ENCODE measurements around the gene ABLIM2. TPM values are rescaled to one million over a fixed set of nuclear protein-coding genes. Genes with fewer than 3 reads are reported as not detected.

ABLIM2 gene
- total and polyA plus RNA-seq, 3 donors from 2014 or later = 5.2 to 7.5 (median 6.9) TPM

DNA sequence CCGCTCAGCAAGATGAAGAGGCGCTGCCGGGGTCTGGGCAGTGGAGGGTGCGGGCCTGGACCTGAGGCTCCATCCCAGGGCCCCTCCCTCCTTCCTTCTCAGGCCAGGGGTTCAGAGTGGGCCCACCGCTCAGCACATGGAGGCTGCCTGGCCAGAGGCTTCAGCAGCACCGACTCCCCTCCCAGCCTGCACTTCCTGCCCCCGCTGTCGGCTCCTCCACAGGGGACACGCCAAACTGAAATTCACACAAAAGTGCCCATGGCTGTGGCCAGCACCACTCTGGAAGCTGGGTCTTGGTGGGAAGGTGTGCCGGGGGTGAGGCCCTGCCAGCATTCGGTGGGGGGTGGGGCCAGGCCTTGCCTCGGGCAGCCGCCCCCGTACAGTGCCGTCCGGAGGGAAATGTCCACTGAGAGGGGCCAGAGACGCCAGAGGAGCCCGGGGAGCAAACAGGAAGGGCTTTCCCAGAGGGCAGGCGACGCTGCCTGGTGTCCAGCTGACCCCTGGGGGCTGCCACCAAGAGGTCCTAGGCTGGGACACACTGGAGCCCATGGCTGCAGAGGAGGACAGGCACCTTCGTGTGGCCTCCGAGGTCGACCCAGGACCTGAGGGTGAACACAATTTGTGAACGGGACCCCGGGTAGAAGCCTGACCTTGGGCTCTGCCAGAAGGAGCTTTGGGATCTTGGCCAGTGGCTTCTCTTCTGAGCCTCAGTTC lies 134.4 kb downstream of the ABLIM2 start:
- no peak overlapping the region for H3K4me3 ChIP-seq
- no peaks in the 10 kb centered on the region for H3K36me3 ChIP-seq (ENCODE audit: low read depth, missing control alignments)
- no peak for DNase-seq
- no peaks in the 10 kb centered on the region for H3K9me3 ChIP-seq
- intact Hi-C loops (cut with DNase I; ENCODE audit: low total_unique reads) = no loop called here
- TF ChIP-seq POLR2A (IDR thresholded peaks at IDR 0.05) = no peak
- TF ChIP-seq, protein P1, sequence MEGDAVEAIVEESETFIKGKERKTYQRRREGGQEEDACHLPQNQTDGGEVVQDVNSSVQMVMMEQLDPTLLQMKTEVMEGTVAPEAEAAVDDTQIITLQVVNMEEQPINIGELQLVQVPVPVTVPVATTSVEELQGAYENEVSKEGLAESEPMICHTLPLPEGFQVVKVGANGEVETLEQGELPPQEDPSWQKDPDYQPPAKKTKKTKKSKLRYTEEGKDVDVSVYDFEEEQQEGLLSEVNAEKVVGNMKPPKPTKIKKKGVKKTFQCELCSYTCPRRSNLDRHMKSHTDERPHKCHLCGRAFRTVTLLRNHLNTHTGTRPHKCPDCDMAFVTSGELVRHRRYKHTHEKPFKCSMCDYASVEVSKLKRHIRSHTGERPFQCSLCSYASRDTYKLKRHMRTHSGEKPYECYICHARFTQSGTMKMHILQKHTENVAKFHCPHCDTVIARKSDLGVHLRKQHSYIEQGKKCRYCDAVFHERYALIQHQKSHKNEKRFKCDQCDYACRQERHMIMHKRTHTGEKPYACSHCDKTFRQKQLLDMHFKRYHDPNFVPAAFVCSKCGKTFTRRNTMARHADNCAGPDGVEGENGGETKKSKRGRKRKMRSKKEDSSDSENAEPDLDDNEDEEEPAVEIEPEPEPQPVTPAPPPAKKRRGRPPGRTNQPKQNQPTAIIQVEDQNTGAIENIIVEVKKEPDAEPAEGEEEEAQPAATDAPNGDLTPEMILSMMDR (IDR thresholded peaks at IDR 0.05) = no peak
- H3K27ac ChIP-seq = no peak overlapping the region
- H3K4me1 ChIP-seq = no peaks in the 10 kb centered on the region
- WGBS, 2 donors = 59 to 66% methylated on average over 6 to 25 of the region's 25 CpGs
- no peaks in the 10 kb centered on the region for H3K27me3 ChIP-seq

DNA sequence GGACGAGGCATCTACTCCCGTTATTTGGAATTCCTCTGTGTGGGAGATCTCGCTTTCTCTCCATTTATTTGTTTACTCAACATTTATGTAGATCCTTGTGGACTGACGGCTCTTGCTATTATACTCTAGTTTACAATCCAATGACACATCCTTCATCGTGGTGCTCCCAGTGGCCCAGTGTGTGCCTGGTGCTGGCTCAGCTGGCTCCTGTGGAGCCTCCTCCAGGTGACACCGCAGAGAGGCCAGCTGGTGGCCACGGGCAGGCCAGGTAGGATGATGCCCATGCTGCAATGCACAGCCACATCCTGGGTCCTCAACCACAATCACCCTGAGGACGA lies 134.9 kb downstream of the ABLIM2 start:
- Histone ChIP-seq H3K4me1 (no peaks in the 10 kb centered on the region), H3K27ac (no peak overlapping the region), H3K9me3 (no peaks in the 10 kb centered on the region), H3K4me3 (no peak overlapping the region), H3K27me3 (no peaks in the 10 kb centered on the region), H3K36me3 (ENCODE audit: low read depth, missing control alignments) (no peaks in the 10 kb centered on the region)
- no peak for TF ChIP-seq POLR2A (IDR thresholded peaks at IDR 0.05)
- TF ChIP-seq, protein P1 (IDR thresholded peaks at IDR 0.05) = no peak
- WGBS, 2 donors = 88 to 91% methylated on average over 5 to 8 of the region's 8 CpGs
- intact Hi-C loops (cut with DNase I; ENCODE audit: low total_unique reads) = no loop called here
- no peak for DNase-seq

DNA sequence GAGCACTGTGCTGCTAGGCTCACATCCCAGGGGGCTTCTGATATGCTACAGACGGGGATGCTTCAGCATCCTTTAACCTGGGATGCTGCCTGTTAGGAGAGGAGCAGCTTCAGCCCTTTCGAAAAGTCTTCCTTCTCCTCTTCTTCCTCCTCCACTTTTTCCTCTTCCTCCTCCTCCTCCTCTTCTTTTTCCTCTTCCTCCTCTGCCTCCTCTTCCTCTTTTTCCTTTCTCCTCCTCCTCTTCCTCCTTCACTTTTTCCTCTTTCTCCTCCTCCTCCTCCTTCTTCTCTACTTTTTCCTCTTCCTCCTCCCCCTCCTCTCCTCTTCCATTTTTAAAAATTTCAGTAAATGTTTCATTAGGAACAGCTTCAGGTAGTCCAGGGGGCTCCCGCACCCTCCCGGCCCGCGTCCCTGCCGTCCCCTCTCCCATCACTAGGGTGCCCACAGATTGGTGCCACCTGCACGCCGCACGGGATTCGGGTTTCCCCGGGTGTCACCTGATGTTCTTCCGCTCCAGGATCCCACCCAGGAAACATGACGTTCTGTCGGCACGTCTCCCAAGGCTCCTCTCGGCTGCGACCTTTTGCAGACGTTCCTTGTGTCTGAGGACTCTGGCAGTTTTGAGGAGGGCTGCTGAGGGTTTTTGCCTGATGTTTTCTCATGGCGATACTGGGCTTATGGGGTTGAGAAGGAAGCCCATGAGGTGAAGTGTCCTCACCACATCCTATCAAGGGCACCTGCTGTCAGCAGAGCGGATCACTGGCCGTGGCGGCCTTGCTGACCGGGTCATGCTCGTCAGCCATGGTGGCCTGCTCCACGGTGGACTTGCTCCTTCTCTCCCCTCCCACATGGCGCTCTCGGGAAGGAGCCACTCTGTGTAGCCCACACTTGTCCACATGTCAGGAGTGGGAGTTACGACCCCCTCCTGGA lies 135.6 kb downstream of the ABLIM2 start:
- intact Hi-C loops (cut with DNase I; ENCODE audit: low total_unique reads) = no loop called here
- no peak overlapping the region for H3K4me3 ChIP-seq
- no peaks in the 10 kb centered on the region for H3K27me3 ChIP-seq
- no peaks in the 10 kb centered on the region for H3K9me3 ChIP-seq
- DNase-seq = no peak
- H3K27ac ChIP-seq = no peak overlapping the region
- TF ChIP-seq POLR2A (IDR thresholded peaks at IDR 0.05) = no peak
- TF ChIP-seq, protein P1 (IDR thresholded peaks at IDR 0.05) = no peak
- WGBS, 2 donors = 88 to 92% methylated on average over 24 to 29 of the region's 29 CpGs
- no peaks in the 10 kb centered on the region for H3K4me1 ChIP-seq
- no peaks in the 10 kb centered on the region for H3K36me3 ChIP-seq (ENCODE audit: low read depth, missing control alignments)

DNA sequence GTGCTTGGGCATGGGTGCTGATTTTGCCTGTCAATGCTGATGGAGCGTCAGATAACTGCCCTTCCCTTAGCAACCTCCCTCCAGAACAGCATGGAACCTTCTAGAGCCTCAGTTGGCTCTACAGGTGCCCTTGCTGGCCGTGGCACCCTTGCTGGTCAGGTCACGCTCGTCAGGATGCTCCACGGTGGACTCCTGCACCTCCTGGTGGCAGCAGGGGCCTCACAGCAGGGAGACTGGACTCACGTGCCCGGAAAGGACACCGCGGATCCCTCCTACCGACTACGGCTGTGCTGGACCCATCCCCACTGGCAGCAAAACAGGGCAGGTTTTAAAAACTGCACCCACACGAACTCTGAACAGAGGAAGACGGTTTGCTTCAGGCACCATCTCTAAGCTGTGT lies 136.8 kb downstream of the ABLIM2 start:
- H3K36me3 ChIP-seq (ENCODE audit: low read depth, missing control alignments) = no peaks in the 10 kb centered on the region

More for the DNA sequence above, 136.8 kb downstream of the ABLIM2 start:
- no peaks in the 10 kb centered on the region for H3K27me3 ChIP-seq
- WGBS, 2 donors = 80 to 90% methylated on average over 1 to 13 of the region's 13 CpGs
- H3K4me1 ChIP-seq = no peaks in the 10 kb centered on the region
- no peak overlapping the region for H3K27ac ChIP-seq
- DNase-seq = no peak
- no peak overlapping the region for H3K4me3 ChIP-seq
- intact Hi-C loops (cut with DNase I; ENCODE audit: low total_unique reads) = no loop called here
- no peaks in the 10 kb centered on the region for H3K9me3 ChIP-seq
- no peak for TF ChIP-seq POLR2A (IDR thresholded peaks at IDR 0.05)
- TF ChIP-seq, protein P1 (IDR thresholded peaks at IDR 0.05) = no peak
